Subcutaneous abdominal adipose tissue (tissue), 5 donors: ENCODE results near the gene LAYN.

Source experiments
- H3K27ac ChIP-seq: one replicate; pipeline ENCODE4 v1.7.0; 2013; ENCODE audit warnings: low read depth, mild to moderate bottlenecking, inconsistent platforms, low read length, moderate library complexity
- H3K27me3 ChIP-seq, 5 donors: one replicate each; pipeline ENCODE4 v1.7.0; 2013; ENCODE audit warnings: low read length in 5 of 5, inconsistent platforms in 1 of 5; ENCODE audit not compliant: control insufficient read depth in 5 of 5, insufficient read depth in 4 of 5
- H3K36me3 ChIP-seq, 5 donors: one replicate each; pipeline ENCODE4 v1.7.0; 2013; ENCODE audit warnings: low read length in 5 of 5; ENCODE audit not compliant: control insufficient read depth in 5 of 5, insufficient read depth in 5 of 5
- H3K4me1 ChIP-seq, 5 donors: one replicate each; pipeline ENCODE4 v1.7.0; 2013; ENCODE audit warnings: low read length in 5 of 5, mild to moderate bottlenecking in 3 of 5, moderate library complexity in 1 of 5; ENCODE audit not compliant: control insufficient read depth in 5 of 5, insufficient read depth in 5 of 5
- H3K4me3 ChIP-seq, 5 donors: one replicate each; pipeline ENCODE4 v1.7.0; 2013; ENCODE audit warnings: low read length in 5 of 5, low read depth in 1 of 5
- H3K9ac ChIP-seq, 5 donors: one replicate each; pipeline ENCODE4 v1.7.0; 2013; ENCODE audit warnings: low read length in 5 of 5, mild to moderate bottlenecking in 4 of 5, moderate library complexity in 3 of 5
- H3K9me3 ChIP-seq, 5 donors: one replicate each; pipeline ENCODE4 v1.7.0; 2013; ENCODE audit warnings: low read length in 5 of 5; ENCODE audit not compliant: control insufficient read depth in 5 of 5
- donor health status: healthy.
- donor health status: healthy.
- donor health status: healthy.
- donor health status: healthy.
- donor health status: healthy.

Gene LAYN

DNA sequence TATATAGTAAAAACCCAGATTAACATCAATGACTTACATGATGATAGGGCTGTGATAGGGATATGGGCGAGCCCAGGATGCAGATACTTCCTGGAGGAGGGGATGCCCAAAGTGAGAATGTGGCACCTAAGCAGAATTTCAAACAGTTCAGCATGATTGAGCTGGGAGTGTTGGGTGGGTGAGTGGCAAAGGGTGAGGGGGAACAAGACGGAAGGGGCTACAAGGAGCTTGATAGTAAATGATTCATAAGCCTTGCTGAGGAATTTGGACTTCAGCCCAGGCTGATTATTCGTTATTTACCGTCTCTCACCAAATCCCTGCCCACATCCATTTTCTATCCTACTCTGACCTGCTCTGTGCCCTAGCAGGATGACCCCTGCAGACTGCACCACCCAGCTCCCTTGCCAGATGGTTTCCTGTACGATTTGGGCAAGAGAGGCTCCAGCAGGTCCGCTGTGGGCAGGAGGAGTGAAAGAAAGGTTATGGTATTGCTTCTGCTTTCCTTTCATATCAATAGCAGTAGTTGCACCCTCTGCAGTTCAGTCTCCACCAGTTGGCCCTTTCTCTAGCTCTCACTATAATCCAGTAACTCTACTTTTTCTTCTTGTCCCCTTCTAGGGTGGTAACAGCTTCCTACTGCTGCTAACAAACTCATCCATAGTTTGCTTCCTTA, 31.4 kb downstream of the LAYN start:
- Histone ChIP-seq H3K27ac (no peak overlapping the region), H3K9me3 (no peaks in the 10 kb centered on the region), H3K36me3 (no peaks in the 10 kb centered on the region)

DNA sequence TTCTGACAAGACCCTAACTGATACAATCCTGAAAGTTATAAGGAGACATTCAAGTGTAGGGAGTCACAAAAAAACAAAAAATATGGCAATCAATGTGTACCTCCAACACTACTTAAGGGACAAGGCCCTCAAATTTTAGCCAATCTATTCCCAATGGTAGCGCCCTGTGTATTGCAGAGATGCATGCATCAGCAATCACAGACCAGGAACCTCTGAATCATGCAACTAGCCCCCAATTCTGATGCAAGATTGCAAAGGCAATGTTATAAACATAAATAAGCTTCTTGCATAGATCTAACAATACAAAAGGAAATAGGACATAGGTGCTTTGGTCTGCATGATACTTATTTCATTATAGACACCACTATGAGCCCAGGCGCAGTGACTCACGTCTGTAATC, 32.1 kb downstream of the LAYN start:
- no peak overlapping the region for H3K27ac ChIP-seq
- peaks cover 1 to 25% (median 19%) of the 10 kb centered on the region in 5 donors for H3K4me1 ChIP-seq
- no peaks in the 10 kb centered on the region for H3K9me3 ChIP-seq

More for the DNA sequence above, 31.4 kb downstream of the LAYN start:
- Histone ChIP-seq H3K4me1 (peaks cover 1 to 25% (median 19%) of the 10 kb centered on the region in 5 donors), H3K4me3 (no peak overlapping the region), H3K9ac (no peak overlapping the region), H3K27me3 (no peaks in the 10 kb centered on the region)

DNA sequence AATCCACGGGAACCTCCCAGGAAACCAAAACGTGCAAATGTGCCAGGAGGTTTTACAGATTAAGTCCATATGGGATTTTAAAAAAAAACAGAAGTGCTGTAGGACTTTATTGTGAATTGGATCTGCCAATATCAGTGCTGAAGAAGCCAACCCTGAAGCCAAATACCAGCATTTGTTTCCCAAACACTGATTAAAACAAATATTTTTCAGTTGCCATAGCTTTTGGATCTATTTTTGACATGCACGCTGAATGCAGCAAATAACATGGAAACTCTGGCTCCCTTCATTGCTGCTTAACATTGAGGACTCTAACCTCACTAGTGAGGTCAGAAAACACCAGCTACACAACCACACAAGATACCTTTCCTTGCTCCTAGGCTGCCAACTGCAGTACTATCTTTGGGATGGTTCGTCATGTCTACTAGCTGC, 33.3 kb downstream of the LAYN start:
- H3K27me3 ChIP-seq: no peaks in the 10 kb centered on the region
- peaks cover 1 to 25% (median 19%) of the 10 kb centered on the region in 5 donors for H3K4me1 ChIP-seq
- no peaks in the 10 kb centered on the region for H3K36me3 ChIP-seq
- H3K9me3 ChIP-seq: no peaks in the 10 kb centered on the region
- peak overlapping the region; percentile 3 for H3K27ac ChIP-seq
- H3K9ac ChIP-seq: peak overlapping the region in 2 of 5 donors; percentile 1 to 17
- H3K4me3 ChIP-seq: peak overlapping the region; percentile 3 to 47 (median 31)

More for the DNA sequence above, 32.1 kb downstream of the LAYN start:
- Histone ChIP-seq H3K9ac (no peak overlapping the region), H3K36me3 (no peaks in the 10 kb centered on the region), H3K27me3 (no peaks in the 10 kb centered on the region), H3K4me3 (no peak overlapping the region)

DNA sequence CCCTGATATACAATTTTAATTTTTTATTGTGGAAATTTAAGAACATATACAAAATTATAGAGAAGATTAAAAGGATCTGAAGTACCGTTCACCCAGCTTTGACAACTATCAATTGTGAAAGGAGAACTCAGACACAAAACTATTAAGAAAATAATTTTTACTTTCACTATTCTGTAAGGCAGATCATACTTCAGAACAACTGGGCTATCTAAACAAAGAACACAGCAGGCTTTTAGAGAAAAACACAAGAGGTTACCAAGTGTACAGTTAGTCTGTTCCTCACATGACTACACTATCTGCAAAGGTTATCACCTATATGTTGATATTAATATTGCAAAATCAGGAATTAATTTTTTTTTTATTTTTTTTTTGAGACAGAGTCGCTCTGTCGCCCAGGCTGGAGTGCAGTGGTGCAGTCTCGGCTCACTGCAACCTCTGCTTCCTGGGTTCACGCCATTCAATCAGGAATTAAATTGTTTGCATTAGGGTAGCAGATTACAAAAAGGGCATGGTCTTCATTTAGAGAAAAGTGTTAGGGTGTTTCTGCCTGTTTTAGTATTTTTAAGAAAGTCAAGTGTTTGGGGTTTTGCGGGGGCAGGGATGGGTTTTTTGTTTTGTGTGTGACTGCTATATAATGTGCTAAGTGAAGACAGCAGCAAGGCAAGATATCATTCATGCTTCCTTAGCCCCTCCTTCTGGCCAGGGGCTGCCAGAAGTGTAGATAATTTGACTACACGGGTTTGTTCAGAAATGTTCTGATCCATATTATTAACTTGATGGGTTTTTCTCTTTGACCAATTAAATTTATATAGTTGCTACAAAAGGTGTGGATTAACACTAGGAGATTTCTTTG, 34.1 kb downstream of the LAYN start:
- Histone ChIP-seq H3K9ac (peak overlapping the region in 3 of 5 donors; percentile 1 to 28 (median 17)), H3K27ac (peak overlapping the region; percentile 3), H3K9me3 (no peaks in the 10 kb centered on the region), H3K36me3 (no peaks in the 10 kb centered on the region), H3K27me3 (no peaks in the 10 kb centered on the region), H3K4me3 (peak overlapping the region in 4 of 5 donors; percentile 38 to 51 (median 46)), H3K4me1 (peaks cover 1 to 25% (median 19%) of the 10 kb centered on the region in 5 donors)

DNA sequence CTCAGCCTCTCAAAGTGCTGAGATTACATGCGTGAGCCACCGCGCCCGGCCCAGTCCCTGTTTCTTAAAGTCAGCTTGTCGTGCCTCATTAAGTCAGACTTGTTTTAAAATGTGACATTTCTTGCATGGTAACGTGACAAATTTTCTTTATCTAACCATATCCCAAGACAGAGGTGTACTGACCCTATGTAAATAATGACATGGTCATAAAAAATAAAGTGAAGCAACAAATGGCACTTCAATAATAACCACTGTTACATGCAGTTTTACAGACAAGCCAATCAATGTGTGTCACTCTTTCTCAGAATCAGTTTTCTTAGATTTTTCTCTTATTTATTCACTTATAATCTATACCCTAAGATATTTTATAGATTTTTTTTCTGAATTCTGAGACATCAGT, 35.2 kb downstream of the LAYN start:
- no peak overlapping the region for H3K4me3 ChIP-seq
- no peak overlapping the region for H3K27ac ChIP-seq
- H3K9me3 ChIP-seq: no peaks in the 10 kb centered on the region
- H3K9ac ChIP-seq: no peak overlapping the region
- peaks cover 1 to 21% (median 19%) of the 10 kb centered on the region in 5 donors for H3K4me1 ChIP-seq
- no peaks in the 10 kb centered on the region for H3K27me3 ChIP-seq
- H3K36me3 ChIP-seq: no peaks in the 10 kb centered on the region

DNA sequence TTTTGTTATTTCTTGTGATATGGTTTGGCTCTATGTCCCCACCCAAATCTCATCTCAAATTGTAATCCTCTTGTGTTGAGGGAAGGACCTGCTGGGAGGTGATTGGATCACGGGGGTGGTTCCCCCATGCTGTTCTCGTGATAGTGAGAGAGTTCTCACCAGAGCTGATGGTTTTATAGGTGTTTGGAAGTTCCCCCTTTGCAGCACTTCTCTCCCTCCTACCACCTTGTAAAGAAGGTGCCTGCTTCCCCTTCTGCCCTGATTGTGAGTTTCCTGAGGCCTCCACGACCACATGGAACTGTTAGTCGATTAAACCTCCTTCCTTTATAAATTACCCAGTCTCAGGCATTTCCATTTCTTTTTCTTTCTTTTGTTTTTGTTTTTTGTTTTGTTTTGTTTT, 37.3 kb downstream of the LAYN start:
- H3K4me1 ChIP-seq: peaks cover 1 to 24% (median 17%) of the 10 kb centered on the region in 5 donors
- no peaks in the 10 kb centered on the region for H3K36me3 ChIP-seq
- no peak overlapping the region for H3K4me3 ChIP-seq
- H3K27ac ChIP-seq: no peak overlapping the region
- no peaks in the 10 kb centered on the region for H3K9me3 ChIP-seq
- no peak overlapping the region for H3K9ac ChIP-seq
- no peaks in the 10 kb centered on the region for H3K27me3 ChIP-seq

DNA sequence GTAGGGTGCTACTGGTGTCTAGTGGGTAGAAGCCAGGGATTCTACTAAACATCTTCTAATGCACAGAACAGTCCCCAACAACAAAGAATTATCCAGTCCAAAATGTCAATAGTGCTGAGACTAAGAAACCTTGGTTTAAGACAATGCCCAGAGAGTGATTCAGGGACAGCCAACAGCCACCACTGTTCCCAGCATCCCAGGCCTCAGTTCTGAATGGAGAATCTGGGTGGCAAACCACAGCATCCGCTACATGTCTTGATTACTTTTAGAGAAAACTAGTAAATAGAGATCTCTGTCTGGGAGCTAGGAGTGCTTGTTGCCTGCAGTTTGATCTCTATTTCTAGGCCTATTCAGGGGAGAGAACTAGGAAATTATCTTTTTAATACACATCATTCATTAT, 40.8 kb downstream of the LAYN start:
- no peak overlapping the region for H3K9ac ChIP-seq

DNA sequence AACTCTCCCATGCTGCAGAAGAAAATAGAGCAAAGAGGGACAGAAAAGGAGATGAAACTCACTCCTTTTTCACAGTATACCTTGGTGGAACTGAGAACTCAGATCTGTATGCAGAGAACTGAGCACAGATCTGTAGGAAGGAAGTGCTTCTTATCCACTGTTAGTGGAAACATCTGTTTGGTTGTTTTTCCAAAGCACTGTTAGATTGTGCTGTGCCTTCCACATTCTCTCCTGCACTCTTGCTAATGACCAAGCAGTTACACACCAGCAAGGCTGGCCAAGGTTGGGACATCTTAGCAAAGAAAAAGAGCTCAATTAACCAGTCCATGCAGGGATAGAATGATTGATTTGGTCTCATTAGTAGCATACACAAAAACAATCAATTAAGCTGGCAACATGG, 41.6 kb downstream of the LAYN start:
- H3K27ac ChIP-seq: no peak overlapping the region
- no peaks in the 10 kb centered on the region for H3K27me3 ChIP-seq
- no peak overlapping the region for H3K9ac ChIP-seq
- no peaks in the 10 kb centered on the region for H3K36me3 ChIP-seq
- H3K4me3 ChIP-seq: no peak overlapping the region
- no peaks in the 10 kb centered on the region for H3K9me3 ChIP-seq
- H3K4me1 ChIP-seq: peaks cover 0 to 9% (median 0%) of the 10 kb centered on the region in 5 donors

More for the DNA sequence above, 40.8 kb downstream of the LAYN start:
- H3K27ac ChIP-seq: no peak overlapping the region
- no peaks in the 10 kb centered on the region for H3K27me3 ChIP-seq
- H3K36me3 ChIP-seq: no peaks in the 10 kb centered on the region
- H3K4me3 ChIP-seq: no peak overlapping the region
- H3K4me1 ChIP-seq: peaks cover 0 to 9% (median 0%) of the 10 kb centered on the region in 5 donors
- no peaks in the 10 kb centered on the region for H3K9me3 ChIP-seq

DNA sequence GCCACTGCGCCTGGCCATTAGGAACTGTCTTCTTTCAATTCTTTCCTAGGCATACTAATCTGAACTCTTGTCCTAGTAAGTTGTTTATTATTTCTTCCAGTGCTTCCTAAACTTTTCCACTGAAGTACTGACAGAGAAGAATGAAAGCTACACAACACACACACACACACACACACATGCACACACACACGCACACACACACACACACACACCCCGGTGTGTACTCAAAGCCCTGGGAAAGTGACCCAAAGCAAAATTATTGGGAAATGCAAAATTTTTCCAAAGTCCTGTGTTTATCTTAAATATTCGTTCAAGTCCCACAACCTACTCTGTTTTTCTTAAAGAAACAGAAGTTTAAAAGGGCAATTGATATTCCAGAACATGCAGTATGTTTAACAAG, 42.4 kb downstream of the LAYN start:
- Histone ChIP-seq H3K9ac (no peak overlapping the region), H3K4me1 (peaks cover 0 to 9% (median 0%) of the 10 kb centered on the region in 5 donors), H3K9me3 (no peaks in the 10 kb centered on the region), H3K36me3 (no peaks in the 10 kb centered on the region), H3K4me3 (no peak overlapping the region), H3K27me3 (no peaks in the 10 kb centered on the region), H3K27ac (no peak overlapping the region)

DNA sequence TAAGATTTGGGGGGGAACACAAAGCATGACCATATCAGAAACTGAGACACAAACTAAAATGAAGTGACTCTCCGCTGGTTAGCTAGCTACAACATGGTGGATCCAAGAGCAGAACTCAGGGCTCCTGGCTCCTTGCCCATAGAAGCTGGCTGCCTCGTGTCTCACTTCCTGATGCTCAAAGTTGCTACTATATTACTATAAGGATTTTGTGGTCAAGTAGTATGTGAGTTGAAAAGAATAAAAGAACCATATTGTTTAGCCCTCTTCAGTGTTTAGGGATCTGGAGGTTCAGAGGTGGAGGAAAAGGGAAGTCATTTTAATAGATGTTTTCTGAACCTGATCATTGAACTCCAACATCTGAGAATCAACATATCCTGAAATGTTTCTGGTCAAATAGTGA, 44.9 kb downstream of the LAYN start:
- no peaks in the 10 kb centered on the region for H3K36me3 ChIP-seq
- H3K4me1 ChIP-seq: peaks cover 0 to 20% (median 8%) of the 10 kb centered on the region in 5 donors
- H3K27ac ChIP-seq: no peak overlapping the region
- no peak overlapping the region for H3K9ac ChIP-seq
- H3K9me3 ChIP-seq: no peaks in the 10 kb centered on the region
- H3K27me3 ChIP-seq: no peaks in the 10 kb centered on the region
- H3K4me3 ChIP-seq: no peak overlapping the region
